Measurements from ENCODE around the gene GINS1.
"Not testable (repeated sequence)": the region's sequence is repeated elsewhere in the genome, so short reads cannot be mapped to it uniquely, and the experiment has no call there.

GRCh38 chr20:25473297-25473696, 65.8 kb downstream of the GINS1 start:
- not testable (repeated sequence) for TF ChIP-seq POLR2AphosphoS5, POLR2A (IDR thresholded peaks at IDR 0.05; ENCODE audit: low read depth, low read length)

Measured in GM12892 (cell line).